K562 (cell line): ENCODE data around the gene ZC3H10. TPM values are rescaled to one million over a fixed set of nuclear protein-coding genes. Genes with fewer than 3 reads are reported as not detected.

ENCODE experiments used
- BMI1 ChIP-seq: fragments of 150-350 bp; IDR thresholded peaks from 2 replicates; pipeline ENCODE4 v1.6.1; 2014; ENCODE audit warnings: low read length
- CBX8 ChIP-seq: fragments of 200-600 bp; sonication (generic); IDR thresholded peaks from 2 replicates; pipeline ENCODE4 v1.6.1; 2012; ENCODE audit warnings: borderline replicate concordance, mixed run types, low read depth, mild to moderate bottlenecking, moderate library complexity, mixed read lengths, low read length, control low read depth, inconsistent platforms; ENCODE audit not compliant: poor library complexity, severe bottlenecking; ENCODE audit errors: extremely low read depth
- CREM ChIP-seq: IDR thresholded peaks from 2 replicates; pipeline ENCODE4 v1.6.1; 2014; ENCODE audit warnings: antibody characterized with exemption, low read depth
- ETS2 ChIP-seq: IDR thresholded peaks from 2 replicates; pipeline ENCODE4 v1.6.1; 2016; ENCODE audit warnings: borderline replicate concordance, missing genetic modification characterization, mild to moderate bottlenecking, moderate library complexity, missing compliant biosample characterization; ENCODE audit not compliant: poor library complexity, severe bottlenecking
- MEF2D ChIP-seq: conservative IDR thresholded peaks from 2 replicates; pipeline ENCODE4 v1.6.1; 2016; ENCODE audit warnings: low read depth, missing genetic modification characterization, missing compliant biosample characterization
- NFXL1 ChIP-seq: fragments of 450-650 bp; formaldehyde crosslinking; IDR thresholded peaks from 2 replicates; pipeline ENCODE4 v1.4.0; 2021; ENCODE audit warnings: mild to moderate bottlenecking
- POLR3A ChIP-seq: IDR thresholded peaks from 2 replicates; pipeline ENCODE4 v1.6.1; 2011; ENCODE audit warnings: borderline replicate concordance, mild to moderate bottlenecking, moderate library complexity; ENCODE audit not compliant: insufficient read length, insufficient read depth; ENCODE audit errors: extremely low read depth
- SNIP1 ChIP-seq: fragments of 450-650 bp; IDR thresholded peaks from 2 replicates; pipeline ENCODE4 v1.7.1; 2017; ENCODE audit warnings: low read depth, mild to moderate bottlenecking
- SNRNP70 ChIP-seq: fragments of 200-400 bp; formaldehyde crosslinking; optimal IDR thresholded peaks from 2 replicates; pipeline ENCODE3; 2017; ENCODE audit warnings: low read depth, low read length
- U2AF1 ChIP-seq: fragments of 200-400 bp; formaldehyde crosslinking; optimal IDR thresholded peaks from 2 replicates; pipeline ENCODE3; 2017; ENCODE audit warnings: mild to moderate bottlenecking, low read depth, low read length, moderate library complexity
- ZNF134 ChIP-seq: fragments of 250-450 bp; sonication (Bioruptor Pico); conservative IDR thresholded peaks from 2 replicates; pipeline ENCODE4 v1.4.0; 2020
- ZNF589 ChIP-seq: fragments of 200-800 bp; sonication (Bioruptor generic); IDR thresholded peaks from 2 replicates; pipeline ENCODE4 v1.6.1; 2016; ENCODE audit warnings: low read depth, missing genetic modification characterization, missing compliant biosample characterization
- polyA plus RNA-seq, 8 experiments: library from polyadenylated mRNA; depleted of rRNA in 4 of 8; stranded (reverse) in 5 of 8; unstranded in 3 of 8; fragments of >200 nt; fragmentation: Nextera tagmentation in 2 of 8; fragmentation: Illumina TruSeq in 1 of 8; extraction: Ambion mirVana in 2 of 8; extraction: Trizol in 1 of 8; gene quantifications; 2 replicates each; pipeline versions ENCODE4 v1.2.1 to v1.2.3, GENCODE V29; 2011 to 2014; ENCODE audit warnings: inconsistent platforms in 1 of 8, missing spikeins in 1 of 8
- total RNA-seq, 7 experiments: library from RNA; depleted of rRNA in 6 of 7; stranded (reverse); fragments of >200 nt in 6 of 7; fragmentation: Illumina TruSeq in 2 of 7; extraction: Trizol in 2 of 7; gene quantifications; 2 replicates each; pipeline versions ENCODE4 v1.2.1 to v1.2.3, GENCODE V29; 2011 to 2021; ENCODE audit warnings: low replicate concordance in 1 of 7
- TF ChIP-seq, protein P1 (sequence below), 2 experiments: fragments of 450-650 bp; IDR thresholded peaks; 2 replicates each; pipeline ENCODE4 v1.6.1; 2018; ENCODE audit warnings: mild to moderate bottlenecking in 2 of 2, low read depth in 1 of 2; ENCODE audit not compliant: partially characterized antibody in 2 of 2
- TF ChIP-seq, protein P2 (sequence below): fragments of 250-450 bp; sonication (Bioruptor Pico); IDR thresholded peaks from 2 replicates; pipeline ENCODE4 v1.5.0; 2020; ENCODE audit warnings: mild to moderate bottlenecking, borderline replicate concordance
- TF ChIP-seq, protein P3 (sequence below): fragments of 200-800 bp; sonication (Bioruptor generic); IDR thresholded peaks from 2 replicates; pipeline ENCODE4 v1.6.1; 2016; ENCODE audit warnings: missing genetic modification characterization, missing compliant biosample characterization

ZC3H10 gene
- total and polyA plus RNA-seq, 9 of the 15 experiments (the other 6 are each of a cell fraction or from before 2014, with no cell fraction given): 0.31 to 4.1 (median 1.6) TPM

DNA sequence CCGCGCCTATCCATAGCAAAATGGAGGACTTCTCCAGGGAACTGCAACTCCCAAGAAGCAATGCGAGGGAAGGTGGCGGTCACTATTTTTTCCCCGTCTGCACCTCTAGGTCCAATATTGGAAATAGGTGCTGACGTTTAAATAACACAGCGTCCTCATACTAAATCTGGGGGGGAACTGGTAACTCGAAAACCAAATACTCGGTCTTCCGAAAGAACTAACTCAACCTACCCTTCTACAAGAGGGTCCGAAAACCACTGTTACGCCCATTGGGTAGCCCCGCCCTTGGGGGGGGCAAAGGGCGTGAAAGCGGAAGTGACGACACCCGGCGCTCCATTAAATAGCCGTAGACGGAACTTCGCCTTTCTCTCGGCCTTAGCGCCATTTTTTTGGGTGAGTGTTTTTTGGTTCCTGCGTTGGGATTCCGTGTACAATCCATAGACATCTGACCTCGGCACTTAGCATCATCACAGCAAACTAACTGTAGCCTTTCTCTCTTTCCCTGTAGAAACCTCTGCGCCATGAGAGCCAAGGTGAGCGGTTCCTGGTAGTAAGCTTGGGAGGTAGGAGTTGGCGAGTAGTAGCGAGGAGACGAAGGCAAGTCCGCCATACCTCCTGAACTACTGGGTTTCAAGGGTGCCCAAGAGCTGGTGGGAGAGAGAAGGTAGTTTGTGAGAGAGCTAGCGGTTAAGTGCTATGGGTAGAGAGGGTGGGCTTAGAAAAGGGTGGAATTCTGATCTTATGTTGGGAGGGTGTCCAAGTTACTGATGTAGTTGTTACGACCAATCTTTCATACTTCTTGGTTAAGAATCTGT is 1.6 kb upstream of the ZC3H10 start, which contains the start of gene RPL41 (continued):
- TF ChIP-seq, protein P1, sequence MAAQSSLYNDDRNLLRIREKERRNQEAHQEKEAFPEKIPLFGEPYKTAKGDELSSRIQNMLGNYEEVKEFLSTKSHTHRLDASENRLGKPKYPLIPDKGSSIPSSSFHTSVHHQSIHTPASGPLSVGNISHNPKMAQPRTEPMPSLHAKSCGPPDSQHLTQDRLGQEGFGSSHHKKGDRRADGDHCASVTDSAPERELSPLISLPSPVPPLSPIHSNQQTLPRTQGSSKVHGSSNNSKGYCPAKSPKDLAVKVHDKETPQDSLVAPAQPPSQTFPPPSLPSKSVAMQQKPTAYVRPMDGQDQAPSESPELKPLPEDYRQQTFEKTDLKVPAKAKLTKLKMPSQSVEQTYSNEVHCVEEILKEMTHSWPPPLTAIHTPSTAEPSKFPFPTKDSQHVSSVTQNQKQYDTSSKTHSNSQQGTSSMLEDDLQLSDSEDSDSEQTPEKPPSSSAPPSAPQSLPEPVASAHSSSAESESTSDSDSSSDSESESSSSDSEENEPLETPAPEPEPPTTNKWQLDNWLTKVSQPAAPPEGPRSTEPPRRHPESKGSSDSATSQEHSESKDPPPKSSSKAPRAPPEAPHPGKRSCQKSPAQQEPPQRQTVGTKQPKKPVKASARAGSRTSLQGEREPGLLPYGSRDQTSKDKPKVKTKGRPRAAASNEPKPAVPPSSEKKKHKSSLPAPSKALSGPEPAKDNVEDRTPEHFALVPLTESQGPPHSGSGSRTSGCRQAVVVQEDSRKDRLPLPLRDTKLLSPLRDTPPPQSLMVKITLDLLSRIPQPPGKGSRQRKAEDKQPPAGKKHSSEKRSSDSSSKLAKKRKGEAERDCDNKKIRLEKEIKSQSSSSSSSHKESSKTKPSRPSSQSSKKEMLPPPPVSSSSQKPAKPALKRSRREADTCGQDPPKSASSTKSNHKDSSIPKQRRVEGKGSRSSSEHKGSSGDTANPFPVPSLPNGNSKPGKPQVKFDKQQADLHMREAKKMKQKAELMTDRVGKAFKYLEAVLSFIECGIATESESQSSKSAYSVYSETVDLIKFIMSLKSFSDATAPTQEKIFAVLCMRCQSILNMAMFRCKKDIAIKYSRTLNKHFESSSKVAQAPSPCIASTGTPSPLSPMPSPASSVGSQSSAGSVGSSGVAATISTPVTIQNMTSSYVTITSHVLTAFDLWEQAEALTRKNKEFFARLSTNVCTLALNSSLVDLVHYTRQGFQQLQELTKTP (IDR thresholded peaks at IDR 0.05; ENCODE audit: low read depth in 1 of 2, partially characterized antibody in 2 of 2): peak; percentile 86
- TF ChIP-seq BMI1 (no peak), MEF2D (tag) (0 out of 2 replicates have a peak, but pooled peaks have one; percentile 32), NFXL1 (CRISPR knock-in tag) (no peak), CREM (peak; percentile 97), POLR3A (no peak), ETS2 (tag) (no peak), SNRNP70 (peak; percentile 88), SNIP1 (no peak), CBX8 (no peak), U2AF1 (no peak), ZNF589 (CRISPR knock-in tag) (no peak), ZNF134 (CRISPR knock-in tag) (no peak)
- TF ChIP-seq, protein P2, sequence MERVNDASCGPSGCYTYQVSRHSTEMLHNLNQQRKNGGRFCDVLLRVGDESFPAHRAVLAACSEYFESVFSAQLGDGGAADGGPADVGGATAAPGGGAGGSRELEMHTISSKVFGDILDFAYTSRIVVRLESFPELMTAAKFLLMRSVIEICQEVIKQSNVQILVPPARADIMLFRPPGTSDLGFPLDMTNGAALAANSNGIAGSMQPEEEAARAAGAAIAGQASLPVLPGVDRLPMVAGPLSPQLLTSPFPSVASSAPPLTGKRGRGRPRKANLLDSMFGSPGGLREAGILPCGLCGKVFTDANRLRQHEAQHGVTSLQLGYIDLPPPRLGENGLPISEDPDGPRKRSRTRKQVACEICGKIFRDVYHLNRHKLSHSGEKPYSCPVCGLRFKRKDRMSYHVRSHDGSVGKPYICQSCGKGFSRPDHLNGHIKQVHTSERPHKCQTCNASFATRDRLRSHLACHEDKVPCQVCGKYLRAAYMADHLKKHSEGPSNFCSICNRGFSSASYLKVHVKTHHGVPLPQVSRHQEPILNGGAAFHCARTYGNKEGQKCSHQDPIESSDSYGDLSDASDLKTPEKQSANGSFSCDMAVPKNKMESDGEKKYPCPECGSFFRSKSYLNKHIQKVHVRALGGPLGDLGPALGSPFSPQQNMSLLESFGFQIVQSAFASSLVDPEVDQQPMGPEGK: no peak
- TF ChIP-seq, protein P3, sequence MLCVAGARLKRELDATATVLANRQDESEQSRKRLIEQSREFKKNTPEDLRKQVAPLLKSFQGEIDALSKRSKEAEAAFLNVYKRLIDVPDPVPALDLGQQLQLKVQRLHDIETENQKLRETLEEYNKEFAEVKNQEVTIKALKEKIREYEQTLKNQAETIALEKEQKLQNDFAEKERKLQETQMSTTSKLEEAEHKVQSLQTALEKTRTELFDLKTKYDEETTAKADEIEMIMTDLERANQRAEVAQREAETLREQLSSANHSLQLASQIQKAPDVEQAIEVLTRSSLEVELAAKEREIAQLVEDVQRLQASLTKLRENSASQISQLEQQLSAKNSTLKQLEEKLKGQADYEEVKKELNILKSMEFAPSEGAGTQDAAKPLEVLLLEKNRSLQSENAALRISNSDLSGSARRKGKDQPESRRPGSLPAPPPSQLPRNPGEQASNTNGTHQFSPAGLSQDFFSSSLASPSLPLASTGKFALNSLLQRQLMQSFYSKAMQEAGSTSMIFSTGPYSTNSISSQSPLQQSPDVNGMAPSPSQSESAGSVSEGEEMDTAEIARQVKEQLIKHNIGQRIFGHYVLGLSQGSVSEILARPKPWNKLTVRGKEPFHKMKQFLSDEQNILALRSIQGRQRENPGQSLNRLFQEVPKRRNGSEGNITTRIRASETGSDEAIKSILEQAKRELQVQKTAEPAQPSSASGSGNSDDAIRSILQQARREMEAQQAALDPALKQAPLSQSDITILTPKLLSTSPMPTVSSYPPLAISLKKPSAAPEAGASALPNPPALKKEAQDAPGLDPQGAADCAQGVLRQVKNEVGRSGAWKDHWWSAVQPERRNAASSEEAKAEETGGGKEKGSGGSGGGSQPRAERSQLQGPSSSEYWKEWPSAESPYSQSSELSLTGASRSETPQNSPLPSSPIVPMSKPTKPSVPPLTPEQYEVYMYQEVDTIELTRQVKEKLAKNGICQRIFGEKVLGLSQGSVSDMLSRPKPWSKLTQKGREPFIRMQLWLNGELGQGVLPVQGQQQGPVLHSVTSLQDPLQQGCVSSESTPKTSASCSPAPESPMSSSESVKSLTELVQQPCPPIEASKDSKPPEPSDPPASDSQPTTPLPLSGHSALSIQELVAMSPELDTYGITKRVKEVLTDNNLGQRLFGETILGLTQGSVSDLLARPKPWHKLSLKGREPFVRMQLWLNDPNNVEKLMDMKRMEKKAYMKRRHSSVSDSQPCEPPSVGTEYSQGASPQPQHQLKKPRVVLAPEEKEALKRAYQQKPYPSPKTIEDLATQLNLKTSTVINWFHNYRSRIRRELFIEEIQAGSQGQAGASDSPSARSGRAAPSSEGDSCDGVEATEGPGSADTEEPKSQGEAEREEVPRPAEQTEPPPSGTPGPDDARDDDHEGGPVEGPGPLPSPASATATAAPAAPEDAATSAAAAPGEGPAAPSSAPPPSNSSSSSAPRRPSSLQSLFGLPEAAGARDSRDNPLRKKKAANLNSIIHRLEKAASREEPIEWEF (CRISPR knock-in tag): no peak
